GM12865 (cell line): ENCODE results near the gene PIK3C2G.

Source experiments
- DNase-seq: peaks from one replicate; pipeline ENCODE4 v3.0.0; 2010; ENCODE audit warnings: low read depth
- H3K4me3 ChIP-seq: 2 replicates; pipeline ENCODE4 v1.5.1; 2011; ENCODE audit warnings: mild to moderate bottlenecking, low read depth, low read length, control low read depth
- TF ChIP-seq, protein P1 (sequence below): IDR thresholded peaks from 2 replicates; pipeline ENCODE4 v1.5.1; 2011; ENCODE audit warnings: low read length, control low read depth, low read depth, inconsistent platforms; ENCODE audit not compliant: insufficient read depth; ENCODE audit errors: missing control alignments

PIK3C2G gene

DNA sequence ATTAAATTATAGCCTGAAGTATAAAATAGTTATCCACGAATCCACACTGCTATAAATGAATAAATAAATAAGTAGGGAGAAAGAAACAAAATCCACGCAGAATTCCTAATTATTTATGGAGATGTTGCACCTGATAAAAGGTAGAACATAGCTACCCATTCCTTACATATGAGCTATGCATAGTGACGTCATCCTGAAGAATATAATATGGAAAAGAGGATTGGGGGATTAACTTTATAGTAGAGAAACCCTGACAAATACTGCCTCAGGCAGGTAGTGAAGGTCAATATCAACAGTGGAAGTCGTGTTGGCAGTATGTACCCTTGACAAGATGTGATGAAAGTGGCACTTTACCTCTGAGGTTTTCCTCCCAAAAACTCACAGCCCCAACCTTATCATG lies 394.0 kb downstream of the PIK3C2G start:
- H3K4me3 ChIP-seq = no peak overlapping the region
- DNase-seq = no peak
- TF ChIP-seq, protein P1, sequence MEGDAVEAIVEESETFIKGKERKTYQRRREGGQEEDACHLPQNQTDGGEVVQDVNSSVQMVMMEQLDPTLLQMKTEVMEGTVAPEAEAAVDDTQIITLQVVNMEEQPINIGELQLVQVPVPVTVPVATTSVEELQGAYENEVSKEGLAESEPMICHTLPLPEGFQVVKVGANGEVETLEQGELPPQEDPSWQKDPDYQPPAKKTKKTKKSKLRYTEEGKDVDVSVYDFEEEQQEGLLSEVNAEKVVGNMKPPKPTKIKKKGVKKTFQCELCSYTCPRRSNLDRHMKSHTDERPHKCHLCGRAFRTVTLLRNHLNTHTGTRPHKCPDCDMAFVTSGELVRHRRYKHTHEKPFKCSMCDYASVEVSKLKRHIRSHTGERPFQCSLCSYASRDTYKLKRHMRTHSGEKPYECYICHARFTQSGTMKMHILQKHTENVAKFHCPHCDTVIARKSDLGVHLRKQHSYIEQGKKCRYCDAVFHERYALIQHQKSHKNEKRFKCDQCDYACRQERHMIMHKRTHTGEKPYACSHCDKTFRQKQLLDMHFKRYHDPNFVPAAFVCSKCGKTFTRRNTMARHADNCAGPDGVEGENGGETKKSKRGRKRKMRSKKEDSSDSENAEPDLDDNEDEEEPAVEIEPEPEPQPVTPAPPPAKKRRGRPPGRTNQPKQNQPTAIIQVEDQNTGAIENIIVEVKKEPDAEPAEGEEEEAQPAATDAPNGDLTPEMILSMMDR = no peak

DNA sequence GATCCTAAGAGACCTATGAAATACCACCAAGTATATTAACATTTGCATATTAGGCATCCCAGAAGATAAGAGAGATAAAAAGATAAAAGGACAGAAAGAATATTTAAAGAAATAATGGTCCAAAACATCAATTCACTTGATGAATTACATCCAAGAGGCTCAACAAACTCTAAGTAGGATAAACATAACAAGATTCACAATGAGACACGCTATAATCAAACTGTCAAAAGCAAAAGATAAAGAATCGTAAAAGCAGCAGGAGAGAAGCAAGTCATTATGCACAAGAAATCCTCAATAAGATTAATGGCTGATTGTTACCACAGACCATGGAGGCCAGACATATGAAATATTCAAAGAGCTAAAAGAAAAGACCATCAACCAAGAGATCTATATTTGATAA lies 396.9 kb downstream of the PIK3C2G start:
- TF ChIP-seq, protein P1 = no peak
- H3K4me3 ChIP-seq = no peak overlapping the region
- no peak for DNase-seq

DNA sequence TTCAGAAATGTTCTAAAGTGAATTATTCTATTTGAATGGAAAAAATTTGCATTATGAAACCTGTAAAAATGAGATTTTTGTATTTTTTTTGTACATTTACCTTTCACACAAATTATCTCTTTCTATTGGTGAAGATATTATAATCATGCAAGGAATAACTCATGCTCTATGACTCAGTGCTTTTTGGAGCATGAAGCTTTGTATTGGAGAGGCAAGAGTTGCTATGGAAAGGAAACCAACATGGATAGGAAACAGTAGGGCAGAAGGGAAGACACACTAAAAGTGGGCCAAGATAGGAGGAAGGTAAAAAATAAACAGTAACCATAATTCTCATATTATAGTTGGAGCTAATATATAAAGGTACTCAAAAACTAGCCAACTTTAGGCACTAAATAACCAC lies 397.5 kb downstream of the PIK3C2G start:
- TF ChIP-seq, protein P1 = no peak
- no peak for DNase-seq
- no peak overlapping the region for H3K4me3 ChIP-seq

DNA sequence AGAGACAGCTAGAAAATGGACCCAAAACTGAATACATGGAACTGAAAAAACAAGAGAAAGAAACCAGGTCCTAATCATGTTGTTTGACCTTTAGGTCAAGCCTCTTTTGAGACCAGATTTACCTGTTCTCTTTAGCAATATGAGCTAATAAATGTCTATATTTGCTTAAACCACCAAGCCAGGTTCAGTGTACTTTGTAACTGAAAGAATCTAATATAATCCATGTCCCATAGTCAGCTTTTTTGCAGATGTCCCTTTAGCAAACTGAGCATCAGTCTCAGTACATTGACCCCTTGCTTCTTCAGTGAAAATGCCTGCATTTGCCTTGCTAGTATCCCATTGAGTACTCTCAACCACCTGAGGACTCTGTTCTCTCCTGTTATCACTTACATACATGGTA lies 414.8 kb downstream of the PIK3C2G start:
- no peak for DNase-seq
- H3K4me3 ChIP-seq = no peak overlapping the region
- TF ChIP-seq, protein P1 = no peak

DNA sequence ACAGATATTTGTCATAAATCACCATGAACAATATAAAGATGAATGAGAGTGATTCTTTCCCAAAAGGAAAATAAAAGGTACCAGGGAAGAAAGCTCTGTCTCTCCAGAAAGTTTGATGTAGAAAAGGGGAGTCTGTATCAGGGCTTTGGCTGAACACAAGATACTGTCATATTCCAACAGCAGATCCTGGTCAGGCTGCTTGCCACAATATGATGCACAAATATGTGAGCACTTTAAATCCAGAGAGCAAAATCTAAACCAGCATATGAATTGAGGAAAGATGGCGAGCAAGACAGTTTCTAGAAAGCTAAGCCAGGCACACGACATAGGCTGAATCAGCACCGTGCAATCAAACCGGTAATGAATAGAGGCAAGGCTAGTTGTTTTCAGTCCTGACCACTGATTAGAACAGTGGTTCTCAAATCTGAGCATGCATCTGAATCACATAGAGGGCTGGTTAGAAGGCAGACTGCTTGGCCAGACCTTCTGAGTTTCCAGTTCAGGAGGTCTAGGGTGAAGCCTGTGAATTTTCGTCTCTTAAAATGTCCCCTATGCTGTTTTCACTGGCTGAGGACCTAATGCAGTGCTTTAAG lies 415.8 kb downstream of the PIK3C2G start:
- DNase-seq = no peak
- H3K4me3 ChIP-seq = no peak overlapping the region
- TF ChIP-seq, protein P1 = no peak

DNA sequence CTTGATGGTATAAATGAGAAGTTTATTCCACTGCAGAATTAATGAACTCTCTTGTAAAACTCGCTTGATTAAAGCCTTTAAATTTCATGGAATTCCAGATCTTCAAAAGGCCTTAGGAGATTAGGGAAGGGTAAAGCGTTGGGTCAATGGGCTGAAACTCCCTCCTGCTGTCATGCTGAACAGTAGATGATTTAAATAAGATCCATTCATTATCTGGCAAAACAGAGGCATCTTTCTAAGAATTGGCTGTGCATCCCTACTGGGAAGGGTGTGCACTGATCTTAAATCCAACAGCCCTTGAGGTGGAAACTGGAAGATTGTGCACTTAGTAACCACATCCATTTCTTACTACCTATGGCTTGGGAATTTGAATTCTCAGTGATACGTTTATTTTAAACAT lies 420.5 kb downstream of the PIK3C2G start:
- TF ChIP-seq, protein P1 = no peak
- DNase-seq = no peak
- H3K4me3 ChIP-seq = no peak overlapping the region

DNA sequence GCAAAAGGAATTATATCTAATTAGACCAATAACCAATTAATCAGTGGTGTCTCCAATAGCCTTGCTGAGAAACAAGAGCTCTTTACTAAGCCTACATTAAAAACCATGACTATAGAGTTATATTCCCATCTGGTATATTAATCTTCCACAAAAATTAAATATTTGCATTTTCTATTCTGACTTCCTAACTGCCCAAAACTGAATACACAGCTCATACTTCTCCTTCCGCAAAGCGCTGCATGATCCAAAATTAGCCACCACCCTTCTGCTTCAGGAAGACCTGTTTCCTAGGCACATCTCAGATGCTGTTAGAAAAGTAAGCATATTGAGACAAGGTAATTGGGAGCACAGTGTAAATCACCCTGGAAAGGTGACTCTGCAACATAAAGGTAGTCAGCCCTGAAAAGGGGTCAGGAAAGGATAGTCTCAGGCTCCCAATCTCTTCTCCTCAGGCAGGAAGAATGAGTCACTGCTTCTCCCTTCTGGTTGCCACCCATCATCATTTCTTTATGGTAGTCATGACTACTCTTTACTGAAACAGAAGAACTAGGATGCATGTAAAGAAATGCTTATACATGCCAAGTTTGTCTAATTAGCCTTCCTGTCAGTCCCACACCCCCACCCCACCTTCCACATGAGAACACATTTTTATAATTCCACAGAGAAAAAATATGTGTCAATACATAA lies 422.2 kb downstream of the PIK3C2G start:
- no peak overlapping the region for H3K4me3 ChIP-seq
- DNase-seq = no peak
- TF ChIP-seq, protein P1 = no peak
